IgD-negative memory B cell (primary cell): ENCODE measurements around the gene OPN3. TPM values are rescaled to one million over a fixed set of nuclear protein-coding genes. Genes with fewer than 3 reads are reported as not detected.

Source experiments
- H3K27ac Mint-ChIP-seq, 3 donors: one replicate each; pipeline ENCODE4 v1.8.0; 2020 to 2022; ENCODE audit warnings: mild to moderate bottlenecking in 3 of 3, mixed read lengths in 3 of 3, moderate library complexity in 1 of 3
- H3K27me3 Mint-ChIP-seq: one replicate; pipeline ENCODE4 v1.8.0; 2021; ENCODE audit warnings: mixed read lengths
- H3K36me3 Mint-ChIP-seq: one replicate; pipeline ENCODE4 v1.8.0; 2020; ENCODE audit warnings: mild to moderate bottlenecking, mixed read lengths
- H3K4me1 Mint-ChIP-seq, 3 donors: one replicate each; pipeline ENCODE4 v1.8.0; 2020 to 2022; ENCODE audit warnings: mixed read lengths in 3 of 3, mild to moderate bottlenecking in 1 of 3
- H3K4me3 Mint-ChIP-seq, 4 donors: one replicate each; pipeline ENCODE4 v1.8.0; 2020 to 2022; ENCODE audit warnings: mild to moderate bottlenecking in 4 of 4, mixed read lengths in 4 of 4, moderate library complexity in 3 of 4
- H3K9me3 Mint-ChIP-seq, 3 donors: one replicate each; pipeline ENCODE4 v1.8.0; 2020 to 2021; ENCODE audit warnings: mixed read lengths in 3 of 3, mild to moderate bottlenecking in 1 of 3
- polyA plus RNA-seq: library from polyadenylated mRNA; unstranded; fragments of 300-500 nt; fragmentation: Illumina TruSeq; gene quantifications from one replicate; pipeline ENCODE4 v1.2.3, GENCODE V29; 2021

Gene OPN3
- polyA plus RNA-seq, 1 donor from 2014 or later: 76.7 TPM

DNA sequence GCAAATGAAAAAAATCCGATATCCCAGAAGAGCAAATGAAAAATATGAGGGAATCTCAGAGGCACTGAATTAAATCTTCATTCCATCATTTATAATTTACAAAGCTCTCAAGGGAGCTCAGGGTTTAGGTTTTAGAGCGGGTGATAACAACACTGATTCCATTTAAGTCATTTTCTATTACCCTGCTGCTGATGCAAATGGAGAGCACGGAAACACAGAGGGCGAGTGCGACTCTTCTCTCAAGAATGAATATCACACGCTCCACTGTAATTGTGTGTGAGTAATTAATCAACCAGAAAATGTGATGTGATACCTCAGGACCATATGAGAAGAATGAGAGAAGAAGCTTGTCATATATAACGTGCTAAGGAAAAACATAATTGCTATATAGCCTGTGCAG is 22.7 kb downstream of the OPN3 start:
- peaks cover 5% of the 10 kb centered on the region for H3K36me3 Mint-ChIP-seq
- H3K9me3 Mint-ChIP-seq: no peaks in the 10 kb centered on the region
- peaks cover 0 to 5% (median 2%) of the 10 kb centered on the region in 3 donors for H3K4me1 Mint-ChIP-seq
- H3K27me3 Mint-ChIP-seq: no peaks in the 10 kb centered on the region
- H3K4me3 Mint-ChIP-seq: no peak overlapping the region
- no peak overlapping the region for H3K27ac Mint-ChIP-seq

DNA sequence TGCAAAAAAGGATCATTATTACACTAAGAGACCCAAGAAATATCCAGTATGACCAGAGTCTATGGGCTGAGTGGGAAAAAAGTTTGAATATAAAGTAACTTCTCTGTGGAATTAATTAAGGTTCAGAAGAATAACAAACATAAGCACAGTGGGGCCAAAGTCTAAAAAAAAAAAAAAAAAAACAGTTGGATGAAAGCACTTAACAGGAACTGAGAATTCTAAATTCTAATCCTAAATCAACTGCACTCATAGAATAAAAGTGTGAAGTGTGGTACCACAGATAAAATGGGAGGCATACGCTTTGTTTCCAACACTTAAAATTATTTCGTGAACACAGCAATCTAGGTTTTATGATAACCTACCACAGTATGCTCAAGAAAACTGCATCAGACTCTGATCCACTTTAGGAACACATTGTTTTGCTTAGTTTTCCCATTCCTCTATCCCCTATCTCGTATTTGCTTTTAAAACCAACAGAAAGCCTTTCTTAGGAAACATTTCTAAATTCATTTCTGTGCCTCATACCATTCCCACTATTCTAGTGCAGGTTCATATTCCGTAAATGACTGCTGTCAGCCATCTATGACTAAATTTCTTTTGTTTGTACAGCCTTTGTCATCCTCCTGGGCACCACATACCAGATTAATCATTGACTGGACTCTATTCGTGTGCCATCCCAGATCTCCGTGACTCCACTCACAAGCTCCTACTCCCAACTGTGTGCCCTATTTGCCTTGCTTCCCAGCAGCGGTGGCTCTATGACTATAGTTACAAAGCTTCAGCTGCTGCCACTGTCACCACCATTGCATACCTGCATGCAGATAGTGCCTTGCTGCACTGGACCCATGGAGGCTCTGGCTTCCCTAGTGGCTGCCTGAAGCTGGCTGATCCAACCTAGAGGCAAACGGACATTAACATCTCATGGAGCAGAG is 24.9 kb downstream of the OPN3 start:
- peaks cover 0 to 2% (median 0%) of the 10 kb centered on the region in 3 donors for H3K4me1 Mint-ChIP-seq
- H3K36me3 Mint-ChIP-seq: peaks cover 3% of the 10 kb centered on the region
- no peaks in the 10 kb centered on the region for H3K27me3 Mint-ChIP-seq
- no peak overlapping the region for H3K27ac Mint-ChIP-seq
- H3K4me3 Mint-ChIP-seq: no peak overlapping the region
- no peaks in the 10 kb centered on the region for H3K9me3 Mint-ChIP-seq

DNA sequence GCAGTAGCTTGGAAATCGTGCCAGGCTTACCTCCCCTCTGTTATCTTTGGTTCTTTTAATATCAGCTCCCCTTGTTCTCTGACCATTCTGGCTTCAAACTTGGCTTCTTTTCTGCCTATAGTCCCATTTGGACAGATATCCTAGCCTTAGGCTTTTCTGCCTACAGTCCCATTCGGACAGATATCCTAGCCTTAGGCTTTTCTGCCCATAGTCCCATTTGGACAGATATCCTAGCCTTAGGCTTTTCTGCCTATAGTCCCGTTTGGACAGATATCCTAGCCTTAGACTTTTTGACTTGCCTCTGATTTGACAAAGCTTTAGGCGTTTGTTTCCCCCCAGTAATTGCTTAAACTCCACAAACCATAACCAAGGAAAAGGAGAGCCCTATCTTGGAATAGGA is 25.6 kb downstream of the OPN3 start:
- no peak overlapping the region for H3K27ac Mint-ChIP-seq
- H3K27me3 Mint-ChIP-seq: no peaks in the 10 kb centered on the region
- H3K36me3 Mint-ChIP-seq: peaks cover 3% of the 10 kb centered on the region
- H3K9me3 Mint-ChIP-seq: no peaks in the 10 kb centered on the region
- H3K4me3 Mint-ChIP-seq: no peak overlapping the region
- H3K4me1 Mint-ChIP-seq: peaks cover 0 to 2% (median 0%) of the 10 kb centered on the region in 3 donors

DNA sequence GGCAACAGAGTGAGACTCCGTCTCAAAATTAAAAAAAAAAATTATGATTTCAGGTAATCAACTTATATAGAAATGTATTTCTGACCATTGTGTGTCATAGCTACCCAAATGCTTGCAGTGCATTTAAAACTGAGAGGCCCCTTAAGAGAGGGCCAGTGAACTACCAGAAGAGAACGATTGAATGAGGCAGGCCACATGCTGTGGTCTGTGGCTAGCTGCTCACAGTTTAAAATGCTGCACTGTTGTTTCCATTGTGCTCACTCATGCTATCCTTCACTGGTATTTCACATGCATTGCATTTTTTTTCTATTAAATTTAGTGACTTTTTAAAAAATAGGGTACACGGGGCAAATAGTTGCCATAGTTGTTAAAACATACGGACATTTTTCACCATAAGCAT is 26.0 kb downstream of the OPN3 start:
- peaks cover 0 to 2% (median 0%) of the 10 kb centered on the region in 3 donors for H3K4me1 Mint-ChIP-seq
- H3K36me3 Mint-ChIP-seq: peaks cover 3% of the 10 kb centered on the region
- H3K27ac Mint-ChIP-seq: no peak overlapping the region
- H3K4me3 Mint-ChIP-seq: no peak overlapping the region
- H3K27me3 Mint-ChIP-seq: no peaks in the 10 kb centered on the region
- no peaks in the 10 kb centered on the region for H3K9me3 Mint-ChIP-seq

DNA sequence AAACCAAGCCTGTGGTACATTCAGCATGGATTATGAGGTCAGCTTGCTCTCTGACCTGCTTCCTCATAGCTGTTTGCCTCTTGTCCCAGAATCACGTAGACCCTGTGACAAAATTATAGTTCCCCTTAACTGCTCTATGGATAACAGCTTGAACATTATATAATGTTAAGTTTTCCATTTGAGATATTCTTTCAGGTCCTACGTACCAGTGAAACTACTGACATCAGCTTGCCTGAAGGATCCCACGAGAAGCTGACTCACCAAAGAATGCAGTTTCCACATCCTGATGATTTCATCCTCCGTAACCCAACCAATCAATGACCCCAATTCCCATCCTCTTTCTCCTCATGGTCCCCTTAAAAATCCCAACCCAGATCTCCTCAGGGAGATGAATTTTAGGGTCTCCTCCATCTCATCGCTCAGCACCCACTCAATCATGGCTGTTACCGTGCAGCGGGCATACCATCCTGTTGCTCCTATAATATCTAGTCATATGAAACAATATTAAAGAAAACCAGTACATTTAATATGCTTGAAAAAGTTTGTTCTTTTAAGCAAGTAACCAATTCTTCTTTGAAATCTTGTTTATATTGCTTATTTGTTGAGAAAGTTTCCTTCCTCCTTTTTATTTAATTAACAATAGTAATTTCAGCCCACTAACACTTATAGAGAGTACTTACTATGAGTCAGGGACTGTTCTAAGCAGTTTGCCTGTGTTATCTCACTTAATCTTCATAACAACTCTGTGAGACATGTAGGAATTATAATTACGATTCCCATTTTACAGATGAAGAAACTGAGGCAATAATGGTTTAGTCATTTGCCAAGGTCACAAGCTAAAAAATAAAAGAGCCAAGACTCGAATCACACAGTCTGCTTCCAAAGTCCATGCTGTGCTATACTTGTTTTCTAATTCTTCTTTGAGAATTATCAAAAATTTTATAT is 27.4 kb downstream of the OPN3 start:
- Mint-ChIP-seq H3K27ac (peak overlapping the region in 1 of 3 donors; percentile 25), H3K4me1 (peaks cover 0 to 4% (median 2%) of the 10 kb centered on the region in 3 donors), H3K9me3 (no peaks in the 10 kb centered on the region), H3K4me3 (no peak overlapping the region), H3K27me3 (no peaks in the 10 kb centered on the region), H3K36me3 (peaks cover 3% of the 10 kb centered on the region)

DNA sequence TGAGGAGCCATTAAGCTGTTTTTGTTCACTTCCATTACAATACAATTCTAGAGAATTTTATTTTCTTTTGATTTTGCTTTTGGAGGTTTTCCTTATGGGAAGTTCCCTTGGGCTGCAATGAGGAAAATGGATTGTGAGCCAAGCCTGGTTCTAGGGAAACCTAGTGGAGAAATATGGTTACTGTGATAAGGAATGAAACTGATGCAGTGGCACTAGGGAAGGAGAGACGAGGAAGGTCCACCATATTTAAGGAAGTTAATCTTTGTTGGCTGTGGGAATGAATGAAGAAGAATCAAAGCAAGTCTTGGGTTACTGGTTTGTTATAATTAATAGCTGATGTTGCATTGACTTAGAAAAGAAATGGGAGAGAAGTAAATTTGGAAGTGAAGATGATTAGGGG is 28.4 kb downstream of the OPN3 start:
- Mint-ChIP-seq H3K4me3 (no peak overlapping the region), H3K4me1 (peaks cover 0 to 6% (median 4%) of the 10 kb centered on the region in 3 donors), H3K36me3 (peaks cover 3% of the 10 kb centered on the region), H3K9me3 (no peaks in the 10 kb centered on the region), H3K27me3 (no peaks in the 10 kb centered on the region), H3K27ac (no peak overlapping the region)

DNA sequence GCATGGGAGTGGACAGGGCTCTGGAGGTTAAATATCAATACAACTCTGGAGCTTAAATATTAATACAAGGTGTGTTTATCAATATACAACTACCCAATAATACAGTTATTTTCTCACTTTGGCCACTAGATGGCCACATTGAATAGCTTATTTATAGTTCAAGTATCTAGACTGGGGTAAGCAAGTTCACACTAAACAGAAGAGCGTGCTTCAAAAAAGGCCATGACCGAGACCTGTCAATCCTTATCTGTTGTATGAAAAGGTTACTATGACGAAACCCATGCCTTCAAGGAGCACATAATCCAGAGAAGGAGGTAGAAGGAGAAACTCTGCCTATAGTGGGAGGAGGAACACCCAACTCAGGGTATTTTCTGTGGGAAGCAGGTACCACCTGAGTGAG is 29.1 kb downstream of the OPN3 start:
- peaks cover 3% of the 10 kb centered on the region for H3K36me3 Mint-ChIP-seq

DNA sequence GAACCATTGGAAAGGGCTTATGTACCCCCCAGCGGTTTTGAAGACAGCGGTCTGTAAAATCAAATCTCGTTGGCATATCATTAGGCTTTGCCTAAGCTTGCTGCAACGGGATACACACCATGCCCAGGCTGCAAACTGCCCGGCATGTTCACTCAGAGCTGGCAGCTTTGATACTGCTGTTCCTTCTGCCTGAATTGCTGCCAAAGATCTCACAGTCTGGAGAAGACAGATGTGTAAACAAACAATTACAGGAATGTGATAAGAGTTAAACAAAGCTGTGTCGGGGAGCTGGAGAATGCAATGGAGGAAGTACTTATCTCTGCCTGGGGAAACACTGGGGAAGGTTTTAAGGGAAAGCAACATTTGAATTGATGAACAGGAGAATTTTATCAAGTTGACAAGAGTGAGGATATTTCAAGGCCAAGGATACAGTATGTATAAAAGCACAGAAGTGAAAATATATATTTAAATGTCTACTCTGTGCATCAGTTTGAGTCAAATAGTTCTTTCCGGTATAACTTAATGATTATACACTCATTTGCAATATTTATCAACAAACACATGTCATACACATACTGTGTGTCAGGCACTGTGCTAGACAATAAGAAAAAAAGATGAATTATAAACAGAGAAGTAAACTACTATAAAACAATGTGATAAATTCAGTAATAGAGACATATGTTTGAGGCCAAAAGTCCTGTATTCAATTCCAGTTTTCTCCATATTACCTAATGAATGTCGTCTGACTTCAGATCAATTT is 29.9 kb downstream of the OPN3 start:
- Mint-ChIP-seq H3K36me3 (peaks cover 3% of the 10 kb centered on the region), H3K9me3 (no peaks in the 10 kb centered on the region), H3K4me3 (no peak overlapping the region), H3K4me1 (peaks cover 1 to 9% (median 4%) of the 10 kb centered on the region in 3 donors), H3K27me3 (no peaks in the 10 kb centered on the region), H3K27ac (no peak overlapping the region)

More for the DNA sequence above, 29.1 kb downstream of the OPN3 start:
- Mint-ChIP-seq H3K4me3 (no peak overlapping the region), H3K27me3 (no peaks in the 10 kb centered on the region), H3K4me1 (peaks cover 1 to 7% (median 4%) of the 10 kb centered on the region in 3 donors), H3K27ac (no peak overlapping the region), H3K9me3 (no peaks in the 10 kb centered on the region)

DNA sequence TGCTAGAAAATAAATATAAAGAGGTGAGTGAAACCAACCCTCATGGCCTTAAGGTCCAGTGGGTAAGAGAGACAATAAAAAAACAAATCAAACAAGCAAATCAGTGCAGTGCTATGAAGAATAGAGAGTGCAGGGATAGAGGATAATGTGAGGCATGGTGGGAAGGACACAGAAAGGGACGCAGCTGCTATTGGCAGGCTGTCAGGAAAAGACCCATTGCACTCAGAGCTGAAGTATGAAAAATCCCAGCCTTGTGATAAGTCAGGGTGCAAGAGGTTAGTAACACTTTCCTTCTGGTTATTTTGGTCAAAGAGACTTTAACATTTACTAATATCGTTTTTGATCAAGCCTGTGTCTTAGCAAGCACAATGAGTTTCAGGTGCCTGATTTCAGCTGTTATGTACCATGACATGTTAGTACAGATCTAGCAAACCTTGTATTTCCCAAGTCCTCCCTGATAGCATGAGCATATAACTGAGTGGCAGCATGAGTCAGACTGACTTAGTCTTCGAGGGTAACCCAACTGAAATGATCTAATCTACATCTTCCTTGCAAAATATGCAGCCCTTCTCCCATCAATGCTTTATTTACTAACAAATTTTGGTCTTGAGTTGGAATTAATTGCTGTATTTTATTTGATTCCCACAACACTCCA is 31.7 kb downstream of the OPN3 start:
- Mint-ChIP-seq H3K27ac (peak overlapping the region in 1 of 3 donors; percentile 33), H3K27me3 (no peaks in the 10 kb centered on the region), H3K36me3 (peaks cover 3% of the 10 kb centered on the region), H3K4me3 (no peak overlapping the region), H3K9me3 (no peaks in the 10 kb centered on the region), H3K4me1 (peaks cover 2 to 13% (median 10%) of the 10 kb centered on the region in 3 donors)

DNA sequence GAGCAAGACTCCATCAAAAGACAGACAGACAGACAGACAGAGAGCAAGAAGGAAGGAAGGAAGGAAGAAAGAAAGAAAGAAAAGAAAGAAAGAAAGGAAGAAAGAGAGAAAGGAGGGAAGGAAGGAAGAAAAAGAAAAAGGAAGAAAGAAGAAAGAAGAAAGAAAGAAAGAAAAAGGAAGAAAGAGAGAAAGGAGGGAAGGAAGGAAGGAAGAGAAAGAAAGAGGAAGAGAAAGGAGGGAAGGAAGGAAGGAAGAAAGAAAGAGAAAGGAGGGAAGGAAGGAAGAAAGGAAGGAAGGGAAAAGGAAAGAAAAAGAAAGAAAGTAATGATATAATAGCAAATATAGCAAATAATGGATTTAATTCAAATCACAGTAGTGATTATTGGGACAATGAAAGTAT is 32.7 kb downstream of the OPN3 start:
- no peaks in the 10 kb centered on the region for H3K27me3 Mint-ChIP-seq
- peaks cover 3 to 17% (median 17%) of the 10 kb centered on the region in 3 donors for H3K4me1 Mint-ChIP-seq
- peaks cover 2% of the 10 kb centered on the region for H3K36me3 Mint-ChIP-seq
- peak overlapping the region in 1 of 4 donors; percentile 76 for H3K4me3 Mint-ChIP-seq
- H3K9me3 Mint-ChIP-seq: no peaks in the 10 kb centered on the region
- H3K27ac Mint-ChIP-seq: no peak overlapping the region

DNA sequence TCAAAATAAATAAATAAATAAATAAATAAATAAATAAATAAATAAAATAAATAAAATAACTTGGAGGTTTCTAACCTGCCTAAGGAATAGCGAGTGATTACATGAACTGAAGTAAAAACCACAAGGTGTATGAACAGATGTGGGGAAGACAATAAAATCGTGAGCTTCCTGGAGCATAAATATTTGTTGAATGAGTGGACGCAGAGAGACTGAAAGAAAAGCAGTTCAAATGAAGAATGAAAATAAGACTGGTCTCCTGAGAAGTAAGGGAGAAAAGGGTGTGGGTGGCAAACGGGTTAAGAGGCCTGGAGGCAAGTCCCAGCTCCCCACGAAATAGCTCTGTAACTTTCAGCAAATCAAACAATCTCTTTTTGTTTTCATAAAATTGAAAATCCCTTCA is 33.6 kb downstream of the OPN3 start:
- Mint-ChIP-seq H3K4me1 (peaks cover 8 to 17% (median 17%) of the 10 kb centered on the region in 3 donors), H3K27ac (no peak overlapping the region), H3K36me3 (peaks cover 2% of the 10 kb centered on the region), H3K9me3 (no peaks in the 10 kb centered on the region), H3K27me3 (no peaks in the 10 kb centered on the region), H3K4me3 (no peak overlapping the region)

DNA sequence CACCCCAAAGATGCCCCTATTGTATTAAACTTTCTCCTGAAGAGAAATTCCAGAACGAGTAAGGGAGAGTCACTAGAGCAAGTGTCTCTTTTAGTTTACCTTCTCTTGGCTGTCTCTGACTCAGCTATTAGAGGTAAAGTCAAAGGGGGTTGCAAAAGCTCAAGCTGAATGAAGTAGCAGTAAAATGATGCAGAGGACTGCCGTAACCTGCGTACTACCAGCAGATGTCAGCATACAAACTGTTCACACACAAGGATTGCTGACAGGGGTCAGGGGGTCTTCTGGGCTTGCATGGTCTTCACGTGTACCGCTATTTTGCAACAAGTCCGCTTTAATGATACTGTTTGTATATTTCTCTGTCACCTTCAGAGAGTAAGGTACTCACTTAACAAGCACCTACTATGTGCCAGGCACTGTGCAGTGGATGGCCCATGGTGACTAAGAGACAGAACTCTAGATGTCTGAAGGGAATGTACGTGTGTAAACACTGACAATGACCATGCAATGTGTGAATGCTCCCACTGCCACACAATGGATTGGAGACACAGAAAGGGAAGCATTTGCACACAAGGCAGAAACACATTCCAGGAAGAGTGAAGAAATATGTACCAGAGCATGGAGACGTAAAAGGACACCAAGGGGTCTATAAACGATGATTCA is 34.9 kb downstream of the OPN3 start:
- peaks cover 2% of the 10 kb centered on the region for H3K36me3 Mint-ChIP-seq
- H3K9me3 Mint-ChIP-seq: no peaks in the 10 kb centered on the region
- H3K27me3 Mint-ChIP-seq: no peaks in the 10 kb centered on the region
- H3K27ac Mint-ChIP-seq: no peak overlapping the region
- no peak overlapping the region for H3K4me3 Mint-ChIP-seq
- peaks cover 16 to 27% (median 27%) of the 10 kb centered on the region in 3 donors for H3K4me1 Mint-ChIP-seq

DNA sequence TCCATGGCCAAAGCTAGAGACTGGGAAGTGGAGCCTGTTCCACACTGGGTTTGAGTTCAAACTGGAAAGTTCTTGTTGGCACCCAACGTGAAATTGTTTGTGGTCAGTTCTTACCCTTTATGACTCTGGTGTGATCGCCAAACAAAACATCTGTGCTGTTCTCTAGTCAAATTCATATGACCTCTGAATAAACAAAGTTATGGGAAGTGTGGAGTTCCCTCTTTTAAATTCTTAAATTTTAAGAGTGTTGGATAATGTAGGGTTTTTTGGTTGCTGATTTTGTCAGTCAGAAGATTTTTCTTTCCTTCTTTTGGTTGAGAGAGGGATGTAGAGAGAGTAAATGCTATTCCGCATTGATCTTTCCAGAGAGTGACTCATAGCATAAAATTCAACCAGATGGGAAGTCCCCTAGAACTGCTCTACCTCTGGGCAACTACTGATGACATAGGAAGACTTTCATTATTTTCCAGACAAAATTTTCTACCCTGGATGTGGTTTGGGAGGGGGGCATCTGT is 36.4 kb downstream of the OPN3 start:
- Mint-ChIP-seq H3K27ac (peak overlapping the region in 1 of 3 donors; percentile 56), H3K36me3 (peaks cover 2% of the 10 kb centered on the region), H3K27me3 (no peaks in the 10 kb centered on the region), H3K4me1 (peaks cover 20 to 34% (median 32%) of the 10 kb centered on the region in 3 donors), H3K9me3 (no peaks in the 10 kb centered on the region), H3K4me3 (no peak overlapping the region)
